NCI-H146 (cell line): ENCODE data around the gene CRY2.

Experiments
- DNase-seq: peaks from one replicate; lab custom pipeline; 2025; lab: John Stamatoyannopoulos, UW

Gene CRY2

DNA sequence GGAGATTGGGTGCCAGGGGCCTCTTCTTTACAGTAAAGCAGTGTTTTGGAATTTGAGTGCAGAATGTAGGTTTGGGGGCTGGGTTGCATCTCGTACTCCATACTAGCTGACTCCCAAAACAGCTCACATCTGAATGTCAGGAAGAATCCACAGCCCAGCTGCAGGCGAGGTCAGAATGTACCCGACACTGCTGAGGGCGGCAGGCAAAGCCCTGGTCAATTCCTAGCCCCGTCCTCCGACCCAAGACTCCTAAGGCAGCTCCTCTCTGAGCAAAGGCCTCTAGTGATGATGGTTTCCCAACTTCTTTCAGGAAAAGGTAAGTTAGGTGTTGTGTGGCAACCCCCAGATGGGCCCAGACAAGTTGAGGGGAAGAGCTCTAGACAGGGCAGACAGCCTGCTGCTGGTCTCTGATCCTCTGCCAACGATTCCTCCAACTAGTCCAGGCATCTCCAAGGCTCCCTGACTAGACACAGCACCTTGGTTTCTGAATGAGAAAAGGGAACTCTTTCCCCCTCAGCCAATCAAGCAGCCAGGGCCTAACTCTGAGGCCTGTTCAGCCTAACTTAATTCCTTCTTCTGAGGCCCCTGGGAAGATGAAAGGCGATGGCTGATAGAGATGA, 83.8 kb downstream of the CRY2 start:
- no peak for DNase-seq

DNA sequence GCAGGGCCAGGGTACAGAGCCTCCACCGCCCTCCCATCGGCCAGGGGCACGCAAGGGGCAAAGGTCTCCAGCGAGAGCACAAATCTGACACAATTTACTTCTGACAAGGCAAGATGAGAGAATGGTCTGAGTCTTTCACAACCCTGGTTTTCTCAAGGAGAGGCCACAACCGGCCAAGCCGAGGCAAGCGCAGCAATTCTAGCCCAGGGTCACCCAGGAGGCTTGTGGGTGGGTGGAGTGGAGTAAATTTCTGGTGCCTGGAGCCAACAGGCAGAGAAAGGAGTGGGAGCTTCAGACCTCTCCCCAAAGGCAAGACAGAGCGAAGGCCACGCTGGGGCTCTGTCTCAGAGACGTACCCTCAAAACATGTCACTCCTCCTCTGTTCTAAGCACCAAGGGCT, 84.5 kb downstream of the CRY2 start:
- DNase-seq, result no peak

DNA sequence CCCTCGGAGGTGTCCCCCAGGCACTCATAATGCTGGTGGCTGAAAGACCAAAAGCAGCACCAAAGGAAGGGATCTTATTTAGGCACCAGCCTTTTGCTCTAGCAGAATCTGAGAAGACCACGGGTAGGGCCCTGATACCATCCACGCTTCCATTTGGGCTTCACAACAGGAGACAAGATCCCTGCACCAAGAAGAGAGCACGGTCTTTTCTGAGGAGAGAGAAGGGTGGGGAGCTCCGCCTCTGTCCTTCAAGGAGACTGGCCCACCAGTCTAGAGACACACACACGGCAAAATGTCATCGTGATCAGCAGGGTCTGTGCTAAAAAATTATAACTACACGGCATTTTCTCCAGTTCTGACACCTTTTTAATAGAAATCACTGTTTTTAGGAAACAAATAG, 84.9 kb downstream of the CRY2 start:
- no peak for DNase-seq
